ENCODE measurements around the gene GVQW3. TPM values are rescaled to one million over a fixed set of nuclear protein-coding genes. Genes with fewer than 3 reads are reported as not detected.

Gene GVQW3
- total RNA-seq, 2 donors from 2014 or later, result 3.6 to 3.8 TPM

Other genes with a start within 250 kb of the GVQW3 start
- gene WNT11, start 174.8 kb upstream of the GVQW3 start, total RNA-seq, result under 1 TPM; 0.12 to 0.16 TPM
- 10 to 100 TPM; 55.9 to 66.6 TPM for gene THAP12, start 191 bp upstream of the GVQW3 start, total RNA-seq
- 10 to 100 TPM; 24.6 to 27.8 TPM for gene EMSY, start 63.7 kb downstream of the GVQW3 start, total RNA-seq